ENCODE results near the gene PDE3B. TPM values are rescaled to one million over a fixed set of nuclear protein-coding genes. Genes with fewer than 3 reads are reported as not detected.

PDE3B gene
- total RNA-seq, 1 experiment from 2014 or later, result 6.7 TPM

GRCh38 chr11:14852571-14853177 is 209.1 kb downstream of the PDE3B start:
- no peaks in the 10 kb centered on the region for H4K20me1 ChIP-seq (ENCODE audit: insufficient read depth)
- intact Hi-C loops (cut with micrococcal nuclease), result loop anchor here (5.0 kb wide), 1 partner anchor 40 kb away; the partner anchor contains the start of gene CYP2R1
- POLR2A ChIA-PET, result interaction anchor here (0.8 kb wide), 1 partner anchor 8 kb away, joined by 3 read pairs; no protein-coding TSS in a partner anchor
- TF ChIP-seq ZNF274 (IDR thresholded peaks at IDR 0.05; ENCODE audit: low read depth, low read length) (no peak), POLR2A (IDR thresholded peaks at IDR 0.05; ENCODE audit: borderline replicate concordance, extremely low read depth, insufficient read depth, insufficient read length) (no peak), SRF (IDR thresholded peaks at IDR 0.05; ENCODE audit: low read depth) (no peak), TCF7L2 (IDR thresholded peaks at IDR 0.05; ENCODE audit: borderline replicate concordance, extremely low read depth, insufficient read depth, insufficient read length) (no peak), CTCF (IDR thresholded peaks at IDR 0.05 in 2 of 3, conservative IDR thresholded peaks at IDR 0.05 in 1 of 3; ENCODE audit: borderline replicate concordance in 1 of 3, insufficient read depth in 1 of 3, low read depth in 2 of 3, low read length in 2 of 3) (no peak), CBX3 (IDR thresholded peaks at IDR 0.05; ENCODE audit: low read depth) (peak; percentile 55; the same call in 1 of the 2 replicates), SIN3A (IDR thresholded peaks at IDR 0.05; ENCODE audit: low read depth) (no peak), CEBPB (IDR thresholded peaks at IDR 0.05; ENCODE audit: low read depth) (peak; percentile 92), ATF3 (IDR thresholded peaks at IDR 0.05) (0 out of 2 replicates have a peak, but pooled peaks have one; percentile 33), SP1 (IDR thresholded peaks at IDR 0.05; ENCODE audit: low read depth) (0 out of 2 replicates have a peak, but pooled peaks have one; percentile 28), ZBTB33 (IDR thresholded peaks at IDR 0.05; ENCODE audit: extremely low read depth, insufficient replicate concordance, low read length) (no peak), MAX (IDR thresholded peaks at IDR 0.05) (peak; percentile 75), POLR2AphosphoS5 (IDR thresholded peaks at IDR 0.05; ENCODE audit: low read depth, low read length) (peak; percentile 66)
- no peak overlapping the region for H3K27ac ChIP-seq (ENCODE audit: low read depth, low read length)
- no TSS peak for BruUV-seq (replicated peaks)
- H3K9me3 ChIP-seq (ENCODE audit: control insufficient read depth in 1 of 2, insufficient read depth in 1 of 2, low read depth in 1 of 2, low read length in 2 of 2), result no peaks in the 10 kb centered on the region
- no peaks in the 10 kb centered on the region for H3K36me3 ChIP-seq (ENCODE audit: control insufficient read depth in 1 of 2, insufficient read depth in 2 of 2, low read length in 2 of 2)
- no peaks in the 10 kb centered on the region for H3K9me2 ChIP-seq (ENCODE audit: insufficient read depth)
- no peak overlapping the region for H3K4me3 ChIP-seq (replicated peaks in 1 of 2; ENCODE audit: low read depth in 1 of 2, low read length in 2 of 2)
- H3K4me2 ChIP-seq (ENCODE audit: low read length), result no peak overlapping the region
- H2AFZ ChIP-seq (ENCODE audit: low read depth, low read length, poor library complexity, severe bottlenecking), result no peak overlapping the region
- CTCF ChIA-PET, result no interaction called here
- no peaks in the 10 kb centered on the region for H3K27me3 ChIP-seq (ENCODE audit: insufficient read depth, low read length)
- DNase-seq (ENCODE audit: low read depth, low spot score) (peak; percentile 33), ATAC-seq (no peak)
- no peaks in the 10 kb centered on the region for H3K4me1 ChIP-seq (ENCODE audit: control insufficient read depth in 1 of 2, insufficient read depth in 2 of 2, low read length in 2 of 2)
- H3K9ac ChIP-seq (ENCODE audit: low read length), result no peak overlapping the region
- RAD21 ChIA-PET (ENCODE audit: low non-redundant PET in 1 of 2, low total read pairs in 2 of 2, uncharacterized antibody in 2 of 2, unreplicated experiment in 2 of 2), result no interaction called here
- H3K79me2 ChIP-seq (ENCODE audit: insufficient read depth, low read length), result no peaks in the 10 kb centered on the region
